ENCODE data around the gene CYP4F3.
"Not testable (repeated sequence)": the region's sequence is repeated elsewhere in the genome, so short reads cannot be mapped to it uniquely, and the experiment has no call there.

GRCh38 chr19:15607978-15608925, 32.4 kb upstream of the CYP4F3 start:
- TF ChIP-seq, protein P1, sequence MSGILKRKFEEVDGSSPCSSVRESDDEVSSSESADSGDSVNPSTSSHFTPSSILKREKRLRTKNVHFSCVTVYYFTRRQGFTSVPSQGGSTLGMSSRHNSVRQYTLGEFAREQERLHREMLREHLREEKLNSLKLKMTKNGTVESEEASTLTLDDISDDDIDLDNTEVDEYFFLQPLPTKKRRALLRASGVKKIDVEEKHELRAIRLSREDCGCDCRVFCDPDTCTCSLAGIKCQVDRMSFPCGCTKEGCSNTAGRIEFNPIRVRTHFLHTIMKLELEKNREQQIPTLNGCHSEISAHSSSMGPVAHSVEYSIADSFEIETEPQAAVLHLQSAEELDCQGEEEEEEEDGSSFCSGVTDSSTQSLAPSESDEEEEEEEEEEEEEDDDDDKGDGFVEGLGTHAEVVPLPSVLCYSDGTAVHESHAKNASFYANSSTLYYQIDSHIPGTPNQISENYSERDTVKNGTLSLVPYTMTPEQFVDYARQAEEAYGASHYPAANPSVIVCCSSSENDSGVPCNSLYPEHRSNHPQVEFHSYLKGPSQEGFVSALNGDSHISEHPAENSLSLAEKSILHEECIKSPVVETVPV (CRISPR knock-in tag; IDR thresholded peaks at IDR 0.05), result not testable (repeated sequence)
- not testable (repeated sequence) for TF ChIP-seq RARB (CRISPR knock-in tag; IDR thresholded peaks at IDR 0.05); ZFP30 (CRISPR knock-in tag; IDR thresholded peaks at IDR 0.05); PATZ1 (CRISPR knock-in tag; IDR thresholded peaks at IDR 0.05; ENCODE audit: borderline replicate concordance); ZNF8 (CRISPR knock-in tag; IDR thresholded peaks at IDR 0.05); TOX (CRISPR knock-in tag; IDR thresholded peaks at IDR 0.05; ENCODE audit: borderline replicate concordance); ARNTL (CRISPR knock-in tag; IDR thresholded peaks at IDR 0.05; ENCODE audit: borderline replicate concordance, low read depth); OSR1 (CRISPR knock-in tag; IDR thresholded peaks at IDR 0.05)

All from SK-N-SH treated with all-trans-retinoic acid at 6 μM for 48 hours (cell line).